ENCODE data around the gene IL25.

The IL25 gene

DNA sequence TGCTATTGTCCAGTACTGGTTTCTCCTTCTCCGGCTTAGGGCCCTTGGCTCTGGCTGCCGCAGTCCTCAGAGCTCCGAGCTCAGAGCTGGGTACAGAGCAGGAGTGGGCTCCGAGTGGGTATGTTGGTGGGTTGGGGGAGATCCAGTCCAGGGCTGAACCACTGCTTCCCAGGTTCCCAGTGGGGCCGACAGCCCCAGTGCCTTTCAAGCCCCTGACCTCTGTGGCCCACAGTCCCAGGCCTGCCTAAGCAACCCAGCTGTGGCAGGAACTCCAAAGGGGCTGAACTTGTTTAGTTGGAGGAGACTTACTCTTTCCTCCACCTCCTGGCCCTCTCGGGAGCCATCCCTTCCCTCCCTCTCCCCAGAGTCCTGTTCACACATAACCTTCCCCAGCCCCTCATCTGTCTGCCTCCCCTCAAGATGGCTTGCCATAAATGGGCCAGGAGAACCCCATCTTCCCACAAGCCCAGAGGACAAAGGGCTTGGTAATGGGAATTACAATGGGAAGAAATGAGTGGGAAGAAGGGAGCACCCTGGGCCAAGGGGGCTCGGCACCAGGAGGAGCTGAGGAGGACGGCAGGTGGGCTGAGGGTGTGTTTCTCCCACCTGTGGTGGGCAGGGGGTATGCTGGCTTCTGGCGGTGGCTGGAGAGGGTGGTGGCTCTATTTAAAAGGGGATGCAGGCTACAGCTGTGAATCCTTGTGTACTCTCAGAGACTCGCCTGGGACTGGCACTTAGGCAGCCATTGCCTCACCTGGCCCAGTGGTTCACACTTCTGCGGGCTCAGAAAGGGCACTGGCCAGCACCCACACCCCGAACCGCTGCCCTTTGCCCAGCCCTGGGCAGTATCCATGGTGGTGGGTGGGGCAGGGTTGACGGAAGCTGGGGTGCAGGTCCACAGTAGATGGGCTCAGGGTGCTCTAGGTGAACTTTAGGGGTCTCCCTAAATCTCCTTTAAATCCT is 39.2 kb downstream of the IL25 start:
- Histone ChIP-seq H2AFZ (ENCODE audit: low read length) (no peak overlapping the region), H3K4me2 (ENCODE audit: low read depth, low read length) (no peak overlapping the region), H3K79me2 (ENCODE audit: low read length) (no peaks in the 10 kb centered on the region), H3K27ac (ENCODE audit: low read length) (no peak overlapping the region), H3F3A (ENCODE audit: insufficient read depth, low read length) (no peaks in the 10 kb centered on the region), H3K27me3 (replicated peaks; ENCODE audit: insufficient read depth, low read length) (peaks cover 51% of the 10 kb centered on the region), H3K4me1 (ENCODE audit: low read length) (no peaks in the 10 kb centered on the region), H3K9ac (ENCODE audit: low read length) (no peak overlapping the region), H4K20me1 (ENCODE audit: insufficient read depth, low read length) (no peaks in the 10 kb centered on the region), H3K36me3 (replicated peaks; ENCODE audit: insufficient read depth, low read length) (no peaks in the 10 kb centered on the region), H3K9me3 (replicated peaks; ENCODE audit: insufficient read depth, low read length) (no peaks in the 10 kb centered on the region), H3K4me3 (ENCODE audit: low read length) (no peak overlapping the region), H3K9me2 (replicated peaks; ENCODE audit: insufficient read depth, low read length) (no peaks in the 10 kb centered on the region)
- no peak for TF ChIP-seq CTCF (IDR thresholded peaks at IDR 0.05; ENCODE audit: low read length)
- no peak for TF ChIP-seq EZH2 (optimal IDR thresholded peaks at IDR 0.05; ENCODE audit: low read depth, low read length)
- TF ChIP-seq EZH2phosphoT487 (IDR thresholded peaks at IDR 0.05; ENCODE audit: low read length), result no peak
- no peak for DNase-seq

- no peak for TF ChIP-seq EZH2 (optimal IDR thresholded peaks at IDR 0.05; ENCODE audit: low read depth, low read length)
- TF ChIP-seq CTCF (IDR thresholded peaks at IDR 0.05; ENCODE audit: low read length), result no peak
- no peak for TF ChIP-seq EZH2phosphoT487 (IDR thresholded peaks at IDR 0.05; ENCODE audit: low read length)
- H3K27me3 ChIP-seq (replicated peaks; ENCODE audit: insufficient read depth, low read length), result peaks cover 43% of the 10 kb centered on the region; the same call in 1 of the 2 replicates
- no peaks in the 10 kb centered on the region for H3K4me1 ChIP-seq (ENCODE audit: low read length)
These were observed 41.1 kb downstream of the IL25 start for GRCh38 chr14:23413681-23414080.

GRCh38 chr14:23414254-23414653 is 41.6 kb downstream of the IL25 start:
- no peak overlapping the region for H3K4me2 ChIP-seq (ENCODE audit: low read depth, low read length)

More at GRCh38 chr14:23413681-23414080, 41.1 kb downstream of the IL25 start:
- Histone ChIP-seq H2AFZ (ENCODE audit: low read length) (no peak overlapping the region), H3K9me2 (replicated peaks; ENCODE audit: insufficient read depth, low read length) (no peaks in the 10 kb centered on the region), H3K4me2 (ENCODE audit: low read depth, low read length) (no peak overlapping the region), H3K4me3 (ENCODE audit: low read length) (no peak overlapping the region), H3K9me3 (replicated peaks; ENCODE audit: insufficient read depth, low read length) (no peaks in the 10 kb centered on the region), H3K9ac (ENCODE audit: low read length) (no peak overlapping the region), H3F3A (ENCODE audit: insufficient read depth, low read length) (no peaks in the 10 kb centered on the region), H4K20me1 (ENCODE audit: insufficient read depth, low read length) (no peaks in the 10 kb centered on the region), H3K27ac (ENCODE audit: low read length) (no peak overlapping the region), H3K36me3 (replicated peaks; ENCODE audit: insufficient read depth, low read length) (no peaks in the 10 kb centered on the region), H3K79me2 (ENCODE audit: low read length) (no peaks in the 10 kb centered on the region)
- DNase-seq, result no peak

More at GRCh38 chr14:23414254-23414653, 41.6 kb downstream of the IL25 start:
- Histone ChIP-seq H3K4me3 (ENCODE audit: low read length) (no peak overlapping the region), H3F3A (ENCODE audit: insufficient read depth, low read length) (no peaks in the 10 kb centered on the region), H3K27me3 (replicated peaks; ENCODE audit: insufficient read depth, low read length) (peaks cover 43% of the 10 kb centered on the region; the same call in 1 of the 2 replicates), H3K9ac (ENCODE audit: low read length) (no peak overlapping the region), H2AFZ (ENCODE audit: low read length) (no peak overlapping the region), H3K27ac (ENCODE audit: low read length) (no peak overlapping the region), H3K9me3 (replicated peaks; ENCODE audit: insufficient read depth, low read length) (no peaks in the 10 kb centered on the region), H4K20me1 (ENCODE audit: insufficient read depth, low read length) (no peaks in the 10 kb centered on the region), H3K9me2 (replicated peaks; ENCODE audit: insufficient read depth, low read length) (no peaks in the 10 kb centered on the region), H3K36me3 (replicated peaks; ENCODE audit: insufficient read depth, low read length) (no peaks in the 10 kb centered on the region), H3K4me1 (ENCODE audit: low read length) (no peaks in the 10 kb centered on the region), H3K79me2 (ENCODE audit: low read length) (no peaks in the 10 kb centered on the region)
- DNase-seq, result no peak
- TF ChIP-seq EZH2phosphoT487 (IDR thresholded peaks at IDR 0.05; ENCODE audit: low read length) (no peak), EZH2 (optimal IDR thresholded peaks at IDR 0.05; ENCODE audit: low read depth, low read length) (no peak), CTCF (IDR thresholded peaks at IDR 0.05; ENCODE audit: low read length) (no peak)

Data from MM.1S (cell line).